Esophagus squamous epithelium (tissue), 4 donors: ENCODE data around the gene AGFG2.
"Not testable (repeated sequence)": the region's sequence is repeated elsewhere in the genome, so short reads cannot be mapped to it uniquely, and the experiment has no call there.

Experiments
- POLR2A ChIP-seq, 4 donors: fragments of 450-650 bp; IDR thresholded peaks; one replicate each; pipeline ENCODE4 v1.6.1; 2017; ENCODE audit warnings: antibody characterized with exemption in 4 of 4, mild to moderate bottlenecking in 4 of 4, moderate library complexity in 3 of 4
- TF ChIP-seq, protein P1 (sequence below), 6 experiments: fragments of 450-650 bp in 4 of 6; fragments of 200-600 bp in 2 of 6; sonication (generic) in 2 of 6; IDR thresholded peaks; one replicate each; pipeline ENCODE4 v1.5.1; 2016 to 2019; ENCODE audit warnings: antibody characterized with exemption in 6 of 6, mild to moderate bottlenecking in 4 of 6, moderate library complexity in 4 of 6

- TF ChIP-seq, protein P1, sequence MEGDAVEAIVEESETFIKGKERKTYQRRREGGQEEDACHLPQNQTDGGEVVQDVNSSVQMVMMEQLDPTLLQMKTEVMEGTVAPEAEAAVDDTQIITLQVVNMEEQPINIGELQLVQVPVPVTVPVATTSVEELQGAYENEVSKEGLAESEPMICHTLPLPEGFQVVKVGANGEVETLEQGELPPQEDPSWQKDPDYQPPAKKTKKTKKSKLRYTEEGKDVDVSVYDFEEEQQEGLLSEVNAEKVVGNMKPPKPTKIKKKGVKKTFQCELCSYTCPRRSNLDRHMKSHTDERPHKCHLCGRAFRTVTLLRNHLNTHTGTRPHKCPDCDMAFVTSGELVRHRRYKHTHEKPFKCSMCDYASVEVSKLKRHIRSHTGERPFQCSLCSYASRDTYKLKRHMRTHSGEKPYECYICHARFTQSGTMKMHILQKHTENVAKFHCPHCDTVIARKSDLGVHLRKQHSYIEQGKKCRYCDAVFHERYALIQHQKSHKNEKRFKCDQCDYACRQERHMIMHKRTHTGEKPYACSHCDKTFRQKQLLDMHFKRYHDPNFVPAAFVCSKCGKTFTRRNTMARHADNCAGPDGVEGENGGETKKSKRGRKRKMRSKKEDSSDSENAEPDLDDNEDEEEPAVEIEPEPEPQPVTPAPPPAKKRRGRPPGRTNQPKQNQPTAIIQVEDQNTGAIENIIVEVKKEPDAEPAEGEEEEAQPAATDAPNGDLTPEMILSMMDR (IDR thresholded peaks at IDR 0.05): not testable (repeated sequence)
- TF ChIP-seq POLR2A (IDR thresholded peaks at IDR 0.05): not testable (repeated sequence)
These were observed 10.7 kb upstream of the AGFG2 start for GRCh38 chr7:100528108-100528866.
